Breast epithelium (tissue), 3 donors: ENCODE data around the gene PHIP.

Source experiments
- POLR2A ChIP-seq: fragments of 450-650 bp; IDR thresholded peaks from one replicate; pipeline ENCODE4 v1.6.1; 2016; ENCODE audit warnings: antibody characterized with exemption, mild to moderate bottlenecking, moderate library complexity
- POLR2AphosphoS5 ChIP-seq, 3 donors: sonication (generic); formaldehyde crosslinking; IDR thresholded peaks; one replicate each; pipeline ENCODE4 v1.6.1; 2017; ENCODE audit warnings: antibody characterized with exemption in 3 of 3
- TF ChIP-seq, protein P1 (sequence below), 3 donors: fragments of 450-650 bp; IDR thresholded peaks; one replicate each; pipeline ENCODE4 v1.5.1; 2016 to 2017; ENCODE audit warnings: antibody characterized with exemption in 3 of 3, mild to moderate bottlenecking in 3 of 3, moderate library complexity in 3 of 3

DNA sequence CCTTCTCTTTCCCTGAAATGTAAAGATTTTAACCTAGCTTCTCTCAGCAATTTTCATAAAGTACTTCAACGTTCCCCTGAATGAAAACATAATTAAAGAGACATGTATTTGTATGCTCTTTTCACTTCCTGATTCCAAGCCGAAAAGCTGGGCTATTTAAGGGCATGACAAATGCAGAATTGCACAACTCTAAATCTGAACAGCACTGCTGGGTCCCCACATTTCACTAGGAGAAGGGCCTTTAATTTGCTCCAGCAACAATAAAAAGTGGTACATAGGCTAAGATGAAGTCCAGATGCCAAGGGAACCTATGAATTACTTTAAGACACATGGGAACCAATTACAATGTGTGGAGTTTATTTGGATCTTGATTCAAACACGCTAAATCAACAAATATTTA lies 168.7 kb downstream of the PHIP start:
- TF ChIP-seq POLR2AphosphoS5 (IDR thresholded peaks at IDR 0.05) = no peak
- TF ChIP-seq, protein P1, sequence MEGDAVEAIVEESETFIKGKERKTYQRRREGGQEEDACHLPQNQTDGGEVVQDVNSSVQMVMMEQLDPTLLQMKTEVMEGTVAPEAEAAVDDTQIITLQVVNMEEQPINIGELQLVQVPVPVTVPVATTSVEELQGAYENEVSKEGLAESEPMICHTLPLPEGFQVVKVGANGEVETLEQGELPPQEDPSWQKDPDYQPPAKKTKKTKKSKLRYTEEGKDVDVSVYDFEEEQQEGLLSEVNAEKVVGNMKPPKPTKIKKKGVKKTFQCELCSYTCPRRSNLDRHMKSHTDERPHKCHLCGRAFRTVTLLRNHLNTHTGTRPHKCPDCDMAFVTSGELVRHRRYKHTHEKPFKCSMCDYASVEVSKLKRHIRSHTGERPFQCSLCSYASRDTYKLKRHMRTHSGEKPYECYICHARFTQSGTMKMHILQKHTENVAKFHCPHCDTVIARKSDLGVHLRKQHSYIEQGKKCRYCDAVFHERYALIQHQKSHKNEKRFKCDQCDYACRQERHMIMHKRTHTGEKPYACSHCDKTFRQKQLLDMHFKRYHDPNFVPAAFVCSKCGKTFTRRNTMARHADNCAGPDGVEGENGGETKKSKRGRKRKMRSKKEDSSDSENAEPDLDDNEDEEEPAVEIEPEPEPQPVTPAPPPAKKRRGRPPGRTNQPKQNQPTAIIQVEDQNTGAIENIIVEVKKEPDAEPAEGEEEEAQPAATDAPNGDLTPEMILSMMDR (IDR thresholded peaks at IDR 0.05) = no peak
- no peak for TF ChIP-seq POLR2A
